ENCODE results near the gene FIGNL2. TPM values are rescaled to one million over a fixed set of nuclear protein-coding genes. Genes with fewer than 3 reads are reported as not detected.

FIGNL2 gene
- total RNA-seq, 1 experiment from 2014 or later: not detected

DNA sequence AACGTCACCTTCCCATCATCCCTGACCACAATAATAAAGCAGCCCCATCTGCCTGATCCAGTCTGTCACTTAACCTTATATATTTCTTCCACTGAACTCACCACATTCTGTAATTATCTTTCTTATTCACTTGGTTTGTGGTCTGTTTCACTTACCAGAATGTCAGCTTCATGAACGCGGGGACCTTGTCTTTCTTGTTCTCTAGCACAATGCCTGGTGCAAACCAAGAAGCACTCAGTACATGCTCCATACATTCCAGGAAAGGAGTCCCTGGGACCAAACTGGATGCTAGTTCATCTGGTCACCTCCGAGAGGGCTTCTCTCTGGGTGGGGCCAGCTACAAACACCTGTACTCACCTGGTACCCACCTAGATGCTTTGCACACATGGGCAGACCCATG lies 22.0 kb upstream of the FIGNL2 start:
- Mint-ChIP-seq H3K9me3 (ENCODE audit: unreplicated experiment) (no peaks in the 10 kb centered on the region), H3K4me3 (ENCODE audit: unreplicated experiment) (no peak overlapping the region), H3K27ac (ENCODE audit: low read depth, unreplicated experiment) (no peak overlapping the region), H3K36me3 (ENCODE audit: insufficient read depth, unreplicated experiment) (no peaks in the 10 kb centered on the region), H3K27me3 (ENCODE audit: insufficient read depth, unreplicated experiment) (no peaks in the 10 kb centered on the region), H3K4me1 (ENCODE audit: insufficient read depth, unreplicated experiment) (no peaks in the 10 kb centered on the region)
- TF ChIP-seq, protein P1, sequence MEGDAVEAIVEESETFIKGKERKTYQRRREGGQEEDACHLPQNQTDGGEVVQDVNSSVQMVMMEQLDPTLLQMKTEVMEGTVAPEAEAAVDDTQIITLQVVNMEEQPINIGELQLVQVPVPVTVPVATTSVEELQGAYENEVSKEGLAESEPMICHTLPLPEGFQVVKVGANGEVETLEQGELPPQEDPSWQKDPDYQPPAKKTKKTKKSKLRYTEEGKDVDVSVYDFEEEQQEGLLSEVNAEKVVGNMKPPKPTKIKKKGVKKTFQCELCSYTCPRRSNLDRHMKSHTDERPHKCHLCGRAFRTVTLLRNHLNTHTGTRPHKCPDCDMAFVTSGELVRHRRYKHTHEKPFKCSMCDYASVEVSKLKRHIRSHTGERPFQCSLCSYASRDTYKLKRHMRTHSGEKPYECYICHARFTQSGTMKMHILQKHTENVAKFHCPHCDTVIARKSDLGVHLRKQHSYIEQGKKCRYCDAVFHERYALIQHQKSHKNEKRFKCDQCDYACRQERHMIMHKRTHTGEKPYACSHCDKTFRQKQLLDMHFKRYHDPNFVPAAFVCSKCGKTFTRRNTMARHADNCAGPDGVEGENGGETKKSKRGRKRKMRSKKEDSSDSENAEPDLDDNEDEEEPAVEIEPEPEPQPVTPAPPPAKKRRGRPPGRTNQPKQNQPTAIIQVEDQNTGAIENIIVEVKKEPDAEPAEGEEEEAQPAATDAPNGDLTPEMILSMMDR (IDR thresholded peaks at IDR 0.05; ENCODE audit: unreplicated experiment): no peak
- DNase-seq (ENCODE audit: unreplicated experiment): no peak
- CTCF ChIA-PET: interaction anchor here (0.6 to 1.1 kb wide), 2 partner anchors 42 to 387 kb away, joined by 3 to 5 read pairs; no protein-coding TSS in a partner anchor
- POLR2A ChIA-PET: interaction anchor here (1.1 kb wide), 1 partner anchor 14 kb away, joined by 3 read pairs; no protein-coding TSS in a partner anchor
- BruUV-seq (replicated peaks): no TSS peak
- intact Hi-C loops (cut with micrococcal nuclease): no loop called here

DNA sequence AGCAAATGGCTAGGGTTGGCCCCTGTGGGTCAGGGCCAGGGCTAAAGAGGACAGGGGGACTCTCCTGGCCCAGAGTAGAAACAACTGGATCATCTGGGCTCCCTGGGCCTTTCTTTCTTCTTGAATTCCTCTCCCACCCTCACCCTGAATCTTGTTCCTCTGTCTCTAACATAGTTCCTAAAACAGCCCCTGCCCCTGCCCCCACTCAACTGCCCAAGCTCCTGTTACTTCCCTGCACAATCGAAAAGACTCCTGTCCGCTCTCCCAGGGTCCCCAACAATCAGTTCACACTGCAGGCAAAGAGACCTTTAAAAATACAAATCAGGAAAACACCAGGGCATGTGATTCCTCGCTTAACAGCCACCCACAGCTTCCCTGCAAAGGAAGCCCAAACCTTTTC lies 21.4 kb upstream of the FIGNL2 start:
- no peaks in the 10 kb centered on the region for H3K36me3 Mint-ChIP-seq (ENCODE audit: insufficient read depth, unreplicated experiment)
- no peaks in the 10 kb centered on the region for H3K4me1 Mint-ChIP-seq (ENCODE audit: insufficient read depth, unreplicated experiment)
- CTCF ChIA-PET: interaction anchor here (1.1 kb wide), 1 partner anchor 42 kb away, joined by 3 read pairs; no protein-coding TSS in a partner anchor
- no peak overlapping the region for H3K27ac Mint-ChIP-seq (ENCODE audit: low read depth, unreplicated experiment)
- BruUV-seq (replicated peaks): no TSS peak
- intact Hi-C loops (cut with micrococcal nuclease): no loop called here
- H3K9me3 Mint-ChIP-seq (ENCODE audit: unreplicated experiment): no peaks in the 10 kb centered on the region
- TF ChIP-seq, protein P1 (IDR thresholded peaks at IDR 0.05; ENCODE audit: unreplicated experiment): no peak
- no peak overlapping the region for H3K4me3 Mint-ChIP-seq (ENCODE audit: unreplicated experiment)
- POLR2A ChIA-PET: interaction anchor here (1.1 kb wide), 1 partner anchor 1136 kb away, joined by 4 read pairs; the partner anchor contains the start of gene EIF4B
- DNase-seq (ENCODE audit: unreplicated experiment): no peak
- no peaks in the 10 kb centered on the region for H3K27me3 Mint-ChIP-seq (ENCODE audit: insufficient read depth, unreplicated experiment)

- POLR2A ChIA-PET: interaction anchor here (1.1 kb wide), 1 partner anchor 1137 kb away, joined by 4 read pairs; the partner anchor contains the start of gene EIF4B
- BruUV-seq (replicated peaks): no TSS peak
- intact Hi-C loops (cut with micrococcal nuclease): no loop called here
- Mint-ChIP-seq H3K36me3 (ENCODE audit: insufficient read depth, unreplicated experiment) (no peaks in the 10 kb centered on the region), H3K4me1 (ENCODE audit: insufficient read depth, unreplicated experiment) (no peaks in the 10 kb centered on the region), H3K27me3 (ENCODE audit: insufficient read depth, unreplicated experiment) (no peaks in the 10 kb centered on the region), H3K9me3 (ENCODE audit: unreplicated experiment) (no peaks in the 10 kb centered on the region), H3K4me3 (ENCODE audit: unreplicated experiment) (no peak overlapping the region), H3K27ac (ENCODE audit: low read depth, unreplicated experiment) (no peak overlapping the region)
- CTCF ChIA-PET: interaction anchor here (0.5 kb wide), 1 partner anchor 1210 kb away, joined by 3 read pairs; no protein-coding TSS in a partner anchor
- no peak for DNase-seq (ENCODE audit: unreplicated experiment)
- TF ChIP-seq, protein P1 (IDR thresholded peaks at IDR 0.05; ENCODE audit: unreplicated experiment): no peak
Observed at GRCh38 chr12:51869496-51869865, 21.0 kb upstream of the FIGNL2 start.

DNA sequence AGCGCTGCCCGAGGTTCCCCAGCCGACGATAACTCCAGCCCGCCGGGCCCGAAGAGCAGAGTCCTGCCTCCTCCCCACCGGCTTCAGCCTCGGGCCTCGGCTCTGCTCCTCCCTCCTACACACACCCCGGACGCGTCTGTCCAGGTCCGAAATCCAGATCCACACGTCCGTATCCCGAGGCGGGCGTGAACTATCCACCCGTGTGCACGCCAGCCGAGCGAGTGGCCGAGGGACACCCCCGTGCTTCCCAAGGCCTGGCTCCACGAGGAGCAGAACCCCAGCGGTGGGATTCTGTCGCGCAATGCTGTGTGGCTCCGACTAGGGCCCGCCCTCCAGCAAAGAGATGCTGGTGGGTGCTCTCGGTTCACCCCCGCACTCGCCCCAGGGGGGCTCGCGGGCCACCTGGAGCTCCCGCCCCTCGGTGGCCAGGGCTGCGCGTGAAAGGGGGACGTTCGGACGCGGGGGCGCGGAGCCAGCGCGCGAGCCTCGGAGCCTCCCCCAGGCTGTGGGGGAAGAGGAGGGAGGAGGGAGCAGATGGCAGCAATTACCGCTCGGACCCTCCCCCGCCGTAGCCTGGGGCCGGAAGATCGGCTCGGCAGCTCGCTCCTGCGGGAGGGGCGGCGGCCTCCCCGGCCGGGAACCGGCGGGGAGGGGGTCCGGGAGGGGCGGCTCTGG lies 20.4 kb upstream of the FIGNL2 start:
- BruUV-seq (replicated peaks): no TSS peak
- H3K9me3 Mint-ChIP-seq (ENCODE audit: unreplicated experiment): no peaks in the 10 kb centered on the region
- ChIA-PET CTCF (interaction anchor here (0.5 kb wide), 1 partner anchor 1210 kb away, joined by 3 read pairs; no protein-coding TSS in a partner anchor), POLR2A (interaction anchor here (1.1 kb wide), 1 partner anchor 1137 kb away, joined by 4 read pairs; the partner anchor contains the start of gene EIF4B)
- H3K4me1 Mint-ChIP-seq (ENCODE audit: insufficient read depth, unreplicated experiment): no peaks in the 10 kb centered on the region
- TF ChIP-seq, protein P1 (IDR thresholded peaks at IDR 0.05; ENCODE audit: unreplicated experiment): no peak
- intact Hi-C loops (cut with micrococcal nuclease): no loop called here
- H3K27ac Mint-ChIP-seq (ENCODE audit: low read depth, unreplicated experiment): no peak overlapping the region
- no peak for DNase-seq (ENCODE audit: unreplicated experiment)
- H3K27me3 Mint-ChIP-seq (ENCODE audit: insufficient read depth, unreplicated experiment): no peaks in the 10 kb centered on the region
- no peaks in the 10 kb centered on the region for H3K36me3 Mint-ChIP-seq (ENCODE audit: insufficient read depth, unreplicated experiment)
- H3K4me3 Mint-ChIP-seq (ENCODE audit: unreplicated experiment): no peak overlapping the region

All from MCF 10A (cell line).